Astrocyte of the cerebellum (primary cell): ENCODE data around the gene NOMO2.
"Not testable (repeated sequence)": the region's sequence is repeated elsewhere in the genome, so short reads cannot be mapped to it uniquely, and the experiment has no call there.

ENCODE experiments used
- DNase-seq: peaks from one replicate; pipeline ENCODE4 v3.0.0-alpha.2; 2011; ENCODE audit warnings: low read depth
- H3K4me3 ChIP-seq: 2 replicates; pipeline ENCODE4 v1.5.1; 2011; ENCODE audit warnings: mild to moderate bottlenecking, low read depth, low read length, moderate library complexity
- CTCF ChIP-seq: IDR thresholded peaks from 2 replicates; pipeline ENCODE4 v1.5.1; 2012; ENCODE audit warnings: low read length, low read depth, moderate library complexity, mild to moderate bottlenecking; ENCODE audit errors: missing control alignments
- in situ Hi-C: cut with HindIII; loops from 2 replicates; pipeline ENCODE4 v1.10.0; 2017; ENCODE audit warnings: low sequenced_read_pairs

Gene NOMO2

GRCh38 chr16:18561727-18562314 is at the start of gene NOMO2:
NOMO2 (minus strand) TSS chr16:18562097; CDS start chr16:18562040, 57 bp downstream.
- DNase-seq, in situ Hi-C loops: not testable (repeated sequence)
- H3K4me3 ChIP-seq: peak within 1 kb of the TSS; percentile 41

- in situ Hi-C loops, DNase-seq, H3K4me3 ChIP-seq: not testable (repeated sequence)
Measured at GRCh38 chr16:18610147-18610803, 48.4 kb upstream of the NOMO2 start.

- H3K4me3 ChIP-seq, in situ Hi-C loops, DNase-seq: not testable (repeated sequence)
Measured at GRCh38 chr16:18608271-18608670, 46.4 kb upstream of the NOMO2 start.

GRCh38 chr16:18603572-18604246 is 41.8 kb upstream of the NOMO2 start:
- H3K4me3 ChIP-seq, DNase-seq, in situ Hi-C loops: not testable (repeated sequence)

GRCh38 chr16:18598582-18598981 is 36.7 kb upstream of the NOMO2 start:
- DNase-seq, H3K4me3 ChIP-seq, in situ Hi-C loops: not testable (repeated sequence)

GRCh38 chr16:18597734-18598133 is 35.8 kb upstream of the NOMO2 start:
- H3K4me3 ChIP-seq, in situ Hi-C loops, DNase-seq: not testable (repeated sequence)

- in situ Hi-C loops, H3K4me3 ChIP-seq, DNase-seq: not testable (repeated sequence)
Measured at GRCh38 chr16:18597319-18597718, 35.4 kb upstream of the NOMO2 start.

- H3K4me3 ChIP-seq, in situ Hi-C loops, DNase-seq: not testable (repeated sequence)
Measured at GRCh38 chr16:18595796-18596195, 33.9 kb upstream of the NOMO2 start.

- in situ Hi-C loops, H3K4me3 ChIP-seq: not testable (repeated sequence)
- peak; percentile 20 for DNase-seq
Measured at GRCh38 chr16:18594880-18595279, 33.0 kb upstream of the NOMO2 start.

- DNase-seq, H3K4me3 ChIP-seq, in situ Hi-C loops: not testable (repeated sequence)
Measured at GRCh38 chr16:18593904-18594303, 32.0 kb upstream of the NOMO2 start.

GRCh38 chr16:18592982-18593381 is 31.1 kb upstream of the NOMO2 start:
- not testable (repeated sequence) for H3K4me3 ChIP-seq, DNase-seq

GRCh38 chr16:18591908-18592307 is 30.0 kb upstream of the NOMO2 start:
- DNase-seq: peak; percentile 1
- in situ Hi-C loops, H3K4me3 ChIP-seq: not testable (repeated sequence)
- peak; percentile 5 for TF ChIP-seq CTCF

More at GRCh38 chr16:18592982-18593381, 31.1 kb upstream of the NOMO2 start:
- in situ Hi-C loops: not testable (repeated sequence)

GRCh38 chr16:18591441-18591840 is 29.5 kb upstream of the NOMO2 start:
- in situ Hi-C loops, H3K4me3 ChIP-seq, DNase-seq: not testable (repeated sequence)

GRCh38 chr16:18589806-18590205 is 27.9 kb upstream of the NOMO2 start:
- DNase-seq, in situ Hi-C loops, H3K4me3 ChIP-seq: not testable (repeated sequence)

GRCh38 chr16:18586560-18587540 is 25.0 kb upstream of the NOMO2 start:
- H3K4me3 ChIP-seq, in situ Hi-C loops, DNase-seq: not testable (repeated sequence)

GRCh38 chr16:18585789-18586188 is 23.9 kb upstream of the NOMO2 start:
- in situ Hi-C loops, DNase-seq, H3K4me3 ChIP-seq: not testable (repeated sequence)
